IMR-90 (cell line): ENCODE results near the gene FAM20A. TPM values are rescaled to one million over a fixed set of nuclear protein-coding genes. Genes with fewer than 3 reads are reported as not detected.

Source experiments
- ATAC-seq: fragments of 200-7000 bp; cut with Tn5 transposase; 2 replicates; pipeline ENCODE4 v1.9.1; 2020; ENCODE audit warnings: low read depth, mild to moderate bottlenecking, moderate library complexity
- BruUV-seq: library from RNA; stranded (reverse); fragments of 400-500 nt; replicated peaks from 2 replicates; lab custom pipeline; 2021; lab: Mats Ljungman, UMichigan
- CTCF ChIA-PET: fragments of 300-600 bp; formaldehyde crosslinking; extraction: SDS; loops from one replicate; lab custom pipeline; 2021; ENCODE audit warnings: antibody characterized with exemption; lab: Yijun Ruan, JAX
- POLR2A ChIA-PET: fragments of 300-600 bp; sonication (Branson Sonifier 250); formaldehyde crosslinking; loops from one replicate; lab custom pipeline; 2022; ENCODE audit warnings: antibody characterized with exemption; ENCODE audit not compliant: unreplicated experiment; lab: Charles Lee
- DNase-seq: peaks from one replicate; pipeline ENCODE4 v3.0.0; 2013
- H2AFZ ChIP-seq: replicated peaks from 2 replicates; pipeline ENCODE3; 2013; ENCODE audit warnings: low read length, mild to moderate bottlenecking; ENCODE audit not compliant: poor library complexity
- H2AK5ac ChIP-seq: 2 replicates; pipeline ENCODE4 v1.6.1; 2013; ENCODE audit warnings: low read depth, low read length, inconsistent platforms
- H2AK9ac ChIP-seq: replicated peaks from 2 replicates; pipeline ENCODE3; 2013; ENCODE audit warnings: mild to moderate bottlenecking, low read depth, low read length, moderate library complexity; ENCODE audit not compliant: poor library complexity
- H2BK120ac ChIP-seq: 2 replicates; pipeline ENCODE4 v1.6.1; 2013; ENCODE audit warnings: low read depth, low read length, inconsistent platforms
- H2BK15ac ChIP-seq: 3 replicates; pipeline ENCODE4 v1.6.1; 2013; ENCODE audit warnings: low read depth, low read length, inconsistent platforms
- H2BK20ac ChIP-seq: 2 replicates; pipeline ENCODE4 v1.6.1; 2013; ENCODE audit warnings: low read depth, mild to moderate bottlenecking, inconsistent platforms, low read length, moderate library complexity
- H2BK5ac ChIP-seq: 2 replicates; pipeline ENCODE4 v1.6.1; 2013; ENCODE audit warnings: mild to moderate bottlenecking, low read depth, low read length, inconsistent platforms; ENCODE audit not compliant: poor library complexity, severe bottlenecking
- H3K14ac ChIP-seq: replicated peaks from 2 replicates; pipeline ENCODE4 v1.6.1; 2013; ENCODE audit warnings: low read depth, low read length, inconsistent platforms
- H3K18ac ChIP-seq: 2 replicates; pipeline ENCODE4 v1.6.1; 2013; ENCODE audit warnings: low read depth, low read length, control low read depth
- H3K23ac ChIP-seq: 2 replicates; pipeline ENCODE4 v1.6.1; 2013; ENCODE audit warnings: low read depth, low read length, inconsistent platforms
- H3K27ac ChIP-seq: 2 replicates; pipeline ENCODE4 v1.5.1; 2013; ENCODE audit warnings: mild to moderate bottlenecking, control low read depth, low read length; ENCODE audit not compliant: insufficient read depth
- H3K27me3 ChIP-seq: 2 replicates; pipeline ENCODE4 v1.6.1; 2013; ENCODE audit warnings: low read length; ENCODE audit not compliant: control insufficient read depth, insufficient read depth
- H3K36me3 ChIP-seq: 2 replicates; pipeline ENCODE4 v1.6.1; 2013; ENCODE audit warnings: low read length, mixed read lengths; ENCODE audit not compliant: control insufficient read depth, insufficient read depth
- H3K4ac ChIP-seq: 2 replicates; pipeline ENCODE4 v1.6.1; 2013; ENCODE audit warnings: low read depth, low read length, inconsistent platforms
- H3K4me1 ChIP-seq: 2 replicates; pipeline ENCODE4 v1.6.1; 2013; ENCODE audit warnings: low read length, mixed read lengths; ENCODE audit not compliant: control insufficient read depth, insufficient read depth
- H3K4me2 ChIP-seq: 2 replicates; pipeline ENCODE4 v1.6.1; 2013; ENCODE audit warnings: low read depth, mild to moderate bottlenecking, control low read depth, low read length, moderate library complexity
- H3K4me3 ChIP-seq: 2 replicates; pipeline ENCODE4 v1.5.1; 2013; ENCODE audit warnings: low read depth, mild to moderate bottlenecking, control low read depth, low read length, moderate library complexity; ENCODE audit not compliant: insufficient read depth
- H3K56ac ChIP-seq: 2 replicates; pipeline ENCODE4 v1.6.1; 2013; ENCODE audit warnings: low read length, inconsistent platforms; ENCODE audit not compliant: insufficient read depth; ENCODE audit errors: extremely low read depth
- H3K79me1 ChIP-seq, 2 experiments: 2 replicates each; pipeline ENCODE4 v1.6.1; 2013; ENCODE audit warnings: low read length in 2 of 2, inconsistent platforms in 1 of 2, low read depth in 1 of 2
- H3K9ac ChIP-seq: 2 replicates; pipeline ENCODE4 v1.6.1; 2013; ENCODE audit warnings: low read depth, low read length, control low read depth
- H3K9me1 ChIP-seq: 2 replicates; pipeline ENCODE4 v1.6.1; 2013; ENCODE audit warnings: low read length, inconsistent platforms; ENCODE audit not compliant: insufficient read depth
- H3K9me3 ChIP-seq: 2 replicates; pipeline ENCODE4 v1.6.1; 2013; ENCODE audit warnings: low read length; ENCODE audit not compliant: control insufficient read depth, insufficient read depth
- H4K20me1 ChIP-seq: 2 replicates; pipeline ENCODE4 v1.6.1; 2013; ENCODE audit warnings: low read length, inconsistent platforms; ENCODE audit not compliant: insufficient read depth
- H4K5ac ChIP-seq: 2 replicates; pipeline ENCODE4 v1.6.1; 2013; ENCODE audit warnings: mild to moderate bottlenecking, low read depth, low read length, control low read depth
- H4K8ac ChIP-seq, 2 experiments: 2 replicates each; pipeline ENCODE4 v1.6.1; 2013; ENCODE audit warnings: low read depth in 2 of 2, low read length in 2 of 2, control low read depth in 1 of 2, inconsistent platforms in 1 of 2
- H4K91ac ChIP-seq: 2 replicates; pipeline ENCODE4 v1.6.1; 2013; ENCODE audit warnings: low read depth, low read length, inconsistent platforms; ENCODE audit not compliant: insufficient read depth
- CTCF ChIP-seq: conservative IDR thresholded peaks from 2 replicates; pipeline ENCODE4 v1.5.1; 2012; ENCODE audit warnings: mild to moderate bottlenecking, low read depth, low read length, improper control_type of control experiment
- NFE2L2 ChIP-seq: fragments of 150-350 bp; IDR thresholded peaks from 2 replicates; pipeline ENCODE4 v1.6.1; 2016; ENCODE audit warnings: low read depth, mild to moderate bottlenecking, low read length
- RAD21 ChIP-seq: IDR thresholded peaks from 2 replicates; pipeline ENCODE4 v1.6.1; 2012; ENCODE audit warnings: low read length, improper control_type of control experiment
- WGBS, 2 experiments: methylation state at CpG; one replicate each; pipeline versions ENCODE4 v1.1.5 to v1.1.7; 2013; ENCODE audit warnings: missing lambda C conversion rate in 2 of 2; ENCODE audit not compliant: insufficient read length in 1 of 2; ENCODE audit errors: extremely low coverage in 2 of 2; 5-methylcytosine and 5-hydroxymethylcytosine counted together
- dilution Hi-C: fragments of 300-500 bp; cut with HindIII; formaldehyde crosslinking; loops from one replicate; pipeline ENCODE4 v1.14.3; 2018; ENCODE audit warnings: low sequenced_read_pairs; ENCODE audit not compliant: unreplicated experiment
- in situ Hi-C: fragments of 300-500 bp; cut with MboI; formaldehyde crosslinking; loops from 3 replicates; pipeline ENCODE4 v1.14.3; 2019; ENCODE audit warnings: low sequenced_read_pairs, inconsistent platforms, mixed read lengths
- intact Hi-C: fragments of 100-400 bp; cut with micrococcal nuclease; formaldehyde crosslinking; loops from 2 replicates; pipeline ENCODE4 v1.10.0; 2022
- polyA plus RNA-seq, 3 experiments: library from polyadenylated mRNA; depleted of rRNA; stranded (reverse); fragments of >200 nt; gene quantifications; 2 replicates each; pipeline ENCODE4 v1.2.3, GENCODE V29; 2012; ENCODE audit warnings: low replicate concordance in 1 of 3
- total RNA-seq: library from RNA; depleted of rRNA; stranded (reverse); fragments of >200 nt; gene quantifications from 2 replicates; pipeline ENCODE4 v1.2.3, GENCODE V29; 2012

The FAM20A gene
- total and polyA plus RNA-seq, 2 of the 4 experiments (the other 2 are of a cell fraction), result not detected

GRCh38 chr17:68589086-68589485 is 12.1 kb downstream of the FAM20A start:
- Histone ChIP-seq H3K18ac (no peak overlapping the region), H3K4me2 (no peak overlapping the region), H2AFZ (no peak overlapping the region), H3K9ac (no peak overlapping the region), H3K36me3 (no peaks in the 10 kb centered on the region), H2BK15ac (no peak overlapping the region), H3K23ac (no peak overlapping the region), H2BK5ac (no peak overlapping the region), H4K8ac (no peak overlapping the region), H3K14ac (no peak overlapping the region), H3K56ac (no peak overlapping the region), H3K4me3 (no peak overlapping the region), H2BK20ac (no peak overlapping the region), H3K4ac (no peak overlapping the region), H2BK120ac (no peak overlapping the region), H2AK5ac (no peak overlapping the region), H3K27me3 (no peaks in the 10 kb centered on the region; the same call in 1 of the 2 replicates), H3K27ac (no peak overlapping the region), H3K4me1 (no peaks in the 10 kb centered on the region), H3K9me3 (0 out of 2 replicates have a peak, but pooled peaks cover 3% of the 10 kb centered on the region), H4K91ac (no peak overlapping the region), H4K5ac (no peak overlapping the region), H2AK9ac (no peak overlapping the region), H4K20me1 (no peaks in the 10 kb centered on the region), H3K79me1 (no peaks in the 10 kb centered on the region), H3K9me1 (no peaks in the 10 kb centered on the region)
- WGBS, 2 experiments, result no CpG with 5 or more reads among the region's 3 CpGs
- DNase-seq, result no peak
- CTCF ChIA-PET, result no interaction called here
- dilution Hi-C loops (no loop called here), intact Hi-C loops (no loop called here), in situ Hi-C loops (no loop called here)
- BruUV-seq, result no TSS peak
- ATAC-seq, result no peak
- POLR2A ChIA-PET, result no interaction called here
- TF ChIP-seq NFE2L2 (no peak), RAD21 (no peak), CTCF (no peak)
